HepG2 (cell line): Measurements from ENCODE around the gene NDRG2. TPM values are rescaled to one million over a fixed set of nuclear protein-coding genes. Genes with fewer than 3 reads are reported as not detected.

Source experiments
- AKNA ChIP-seq: sonication (generic); formaldehyde crosslinking; IDR thresholded peaks from 2 replicates; pipeline ENCODE4 v1.4.0; 2020; ENCODE audit warnings: missing genetic modification reagents, borderline replicate concordance
- BRF2 ChIP-seq: sonication (generic); formaldehyde crosslinking; IDR thresholded peaks from 2 replicates; pipeline ENCODE4 v1.8.1; 2022; ENCODE audit warnings: mild to moderate bottlenecking, missing genetic modification reagents
- FLYWCH1 ChIP-seq: sonication (generic); formaldehyde crosslinking; IDR thresholded peaks from 2 replicates; pipeline ENCODE4 v1.8.1; 2023; ENCODE audit warnings: mild to moderate bottlenecking, missing genetic modification reagents
- GMEB1 ChIP-seq: sonication (generic); formaldehyde crosslinking; IDR thresholded peaks from 2 replicates; pipeline ENCODE4 v1.5.1; 2020; ENCODE audit warnings: missing genetic modification reagents, mild to moderate bottlenecking, borderline replicate concordance
- GPBP1L1 ChIP-seq: sonication (generic); formaldehyde crosslinking; IDR thresholded peaks from 2 replicates; pipeline ENCODE4 v1.5.0; 2020; ENCODE audit warnings: mild to moderate bottlenecking, missing genetic modification reagents
- KLF16 ChIP-seq, 2 experiments: sonication (generic) in 1 of 2; formaldehyde crosslinking in 1 of 2; IDR thresholded peaks; 2 replicates each; pipeline versions ENCODE4 v1.6.1 to v1.8.0; 2016 to 2023; ENCODE audit warnings: missing genetic modification reagents in 2 of 2, missing compliant biosample characterization in 1 of 2
- MATR3 ChIP-seq: sonication (generic); formaldehyde crosslinking; IDR thresholded peaks from 2 replicates; pipeline ENCODE4 v1.4.0; 2020; ENCODE audit warnings: missing genetic modification reagents
- NFRKB ChIP-seq: fragments of 450-650 bp; IDR thresholded peaks from 2 replicates; pipeline ENCODE4 v1.6.1; 2017
- PATZ1 ChIP-seq: sonication (generic); formaldehyde crosslinking; IDR thresholded peaks from 2 replicates; pipeline ENCODE4 v1.4.0; 2020; ENCODE audit warnings: missing genetic modification reagents
- SRSF1 ChIP-seq: fragments of 200-400 bp; formaldehyde crosslinking; optimal IDR thresholded peaks from 2 replicates; pipeline ENCODE3; 2017; ENCODE audit warnings: mild to moderate bottlenecking, low read depth, low read length, moderate library complexity
- STAG1 ChIP-seq: sonication (generic); formaldehyde crosslinking; IDR thresholded peaks from 2 replicates; pipeline ENCODE4 v1.4.0; 2020; ENCODE audit warnings: missing genetic modification reagents
- THAP7 ChIP-seq: sonication (generic); formaldehyde crosslinking; IDR thresholded peaks from 2 replicates; pipeline ENCODE4 v1.8.1; 2023; ENCODE audit warnings: mild to moderate bottlenecking, missing genetic modification reagents
- YEATS2 ChIP-seq: sonication (generic); formaldehyde crosslinking; IDR thresholded peaks from 2 replicates; pipeline ENCODE4 v1.4.0; 2020; ENCODE audit warnings: missing genetic modification reagents, borderline replicate concordance
- ZNF790 ChIP-seq: sonication (generic); formaldehyde crosslinking; IDR thresholded peaks from 2 replicates; pipeline ENCODE4 v1.8.0; 2022; ENCODE audit warnings: missing genetic modification reagents, mild to moderate bottlenecking, borderline replicate concordance
- ZNF878 ChIP-seq: sonication (generic); formaldehyde crosslinking; IDR thresholded peaks from 2 replicates; pipeline ENCODE4 v1.8.1; 2023; ENCODE audit warnings: mild to moderate bottlenecking, missing genetic modification reagents, moderate library complexity
- ZNF891 ChIP-seq: sonication (generic); formaldehyde crosslinking; IDR thresholded peaks from 2 replicates; pipeline ENCODE4 v1.5.0; 2020; ENCODE audit warnings: mild to moderate bottlenecking, missing genetic modification reagents
- polyA plus RNA-seq, 8 experiments: library from polyadenylated mRNA; depleted of rRNA in 3 of 8; stranded (reverse) in 7 of 8; unstranded in 1 of 8; fragments of >200 nt; fragmentation: Illumina TruSeq in 4 of 8; extraction: Trizol in 4 of 8; gene quantifications; 2 replicates each; pipeline versions ENCODE4 v1.2.1 to v1.2.3, GENCODE V29; 2011 to 2016; ENCODE audit warnings: low read depth in 4 of 8, missing spikeins in 1 of 8, mixed read lengths in 1 of 8; ENCODE audit not compliant: insufficient read depth in 1 of 8
- total RNA-seq, 5 experiments: library from RNA; depleted of rRNA; stranded (reverse); fragments of >200 nt; fragmentation: Illumina TruSeq; extraction: Trizol; gene quantifications; 2 replicates each; pipeline ENCODE4 v1.2.3, GENCODE V29; 2016; ENCODE audit warnings: low read depth in 1 of 5

NDRG2 gene
- total and polyA plus RNA-seq, 2 of the 13 experiments (the other 11 are each of a cell fraction or from before 2014, with no cell fraction given), result 27.2 to 189 TPM

- no peak; the same call in 1 of the 2 replicates for TF ChIP-seq AKNA (CRISPR knock-in tag)
- TF ChIP-seq THAP7, result no peak
- TF ChIP-seq YEATS2 (CRISPR knock-in tag), result peak; percentile 83; the same call in 1 of the 2 replicates
- peak; percentile 26; the same call in 1 of the 2 replicates for TF ChIP-seq ZNF790 (CRISPR knock-in tag)
- peak; percentile 93; the same call in 1 of the 2 replicates for TF ChIP-seq ZNF878
- peak; percentile 35 for TF ChIP-seq STAG1
- TF ChIP-seq ZNF891 (CRISPR knock-in tag), result no peak
- TF ChIP-seq BRF2 (CRISPR knock-in tag), result peak; percentile 59; the same call in 1 of the 2 replicates
- TF ChIP-seq GPBP1L1 (CRISPR knock-in tag), result no peak
- no peak for TF ChIP-seq MATR3 (CRISPR knock-in tag)
- TF ChIP-seq NFRKB, result no peak
- no peak; the same call in 1 of the 2 replicates for TF ChIP-seq GMEB1 (CRISPR knock-in tag)
- TF ChIP-seq SRSF1, result no peak
- peak in 1 of 2 experiments; percentile 72; a peak in 1 of 4 replicates for TF ChIP-seq KLF16 (CRISPR knock-in tag; IDR thresholded peaks at IDR 0.05)
- peak; percentile 84 for TF ChIP-seq PATZ1 (CRISPR knock-in tag)
- TF ChIP-seq FLYWCH1 (CRISPR knock-in tag), result no peak
These were observed 30.7 kb upstream of the NDRG2 start (continued) for GRCh38 chr14:21055432-21056117.
